Measurements from ENCODE around the gene ZNF865.

The ZNF865 gene

DNA sequence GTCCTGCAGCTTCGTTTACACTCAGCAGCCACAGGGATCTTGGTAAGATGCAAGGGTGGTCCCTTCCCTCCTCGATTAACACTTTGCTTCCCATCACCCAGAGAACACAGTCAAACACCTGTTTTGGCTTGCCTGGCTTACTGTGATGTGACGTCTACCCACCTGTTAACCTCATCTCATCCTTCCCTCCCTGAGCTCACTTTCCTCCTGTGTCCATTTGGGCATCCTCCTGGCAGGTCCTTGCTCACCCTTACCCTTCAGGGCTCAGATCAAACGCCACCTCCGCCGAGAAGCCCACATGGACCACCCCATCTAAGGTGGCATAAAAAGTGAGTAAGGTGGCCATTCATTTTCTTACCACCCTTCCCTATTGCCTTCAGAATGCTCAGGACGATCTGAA, 15.3 kb upstream of the ZNF865 start:
- Histone ChIP-seq H3K36me3 (ENCODE audit: low read length) (no peaks in the 10 kb centered on the region), H3F3A (ENCODE audit: insufficient read depth) (no peaks in the 10 kb centered on the region), H3K9ac (ENCODE audit: low read length) (no peak overlapping the region), H3K9me3 (ENCODE audit: insufficient read depth, low read length) (no peaks in the 10 kb centered on the region), H3K9me2 (replicated peaks; ENCODE audit: insufficient read depth, low read length) (no peaks in the 10 kb centered on the region), H2AFZ (ENCODE audit: low read depth, low read length, severe bottlenecking) (no peak overlapping the region), H3K27me3 (ENCODE audit: low read length) (no peaks in the 10 kb centered on the region), H3K4me3 (ENCODE audit: insufficient read depth, low read length, poor library complexity, severe bottlenecking) (no peak overlapping the region), H3K79me2 (ENCODE audit: insufficient read depth, low read length) (no peaks in the 10 kb centered on the region), H3K27ac (ENCODE audit: low read depth, low read length) (no peak overlapping the region), H4K20me1 (ENCODE audit: low read depth, low read length) (no peaks in the 10 kb centered on the region), H3K4me2 (ENCODE audit: low read depth, low read length, poor library complexity, severe bottlenecking) (no peak overlapping the region)
- no peak for TF ChIP-seq EZH2phosphoT487 (conservative IDR thresholded peaks at IDR 0.05; ENCODE audit: low read length)
- TF ChIP-seq, protein P1, sequence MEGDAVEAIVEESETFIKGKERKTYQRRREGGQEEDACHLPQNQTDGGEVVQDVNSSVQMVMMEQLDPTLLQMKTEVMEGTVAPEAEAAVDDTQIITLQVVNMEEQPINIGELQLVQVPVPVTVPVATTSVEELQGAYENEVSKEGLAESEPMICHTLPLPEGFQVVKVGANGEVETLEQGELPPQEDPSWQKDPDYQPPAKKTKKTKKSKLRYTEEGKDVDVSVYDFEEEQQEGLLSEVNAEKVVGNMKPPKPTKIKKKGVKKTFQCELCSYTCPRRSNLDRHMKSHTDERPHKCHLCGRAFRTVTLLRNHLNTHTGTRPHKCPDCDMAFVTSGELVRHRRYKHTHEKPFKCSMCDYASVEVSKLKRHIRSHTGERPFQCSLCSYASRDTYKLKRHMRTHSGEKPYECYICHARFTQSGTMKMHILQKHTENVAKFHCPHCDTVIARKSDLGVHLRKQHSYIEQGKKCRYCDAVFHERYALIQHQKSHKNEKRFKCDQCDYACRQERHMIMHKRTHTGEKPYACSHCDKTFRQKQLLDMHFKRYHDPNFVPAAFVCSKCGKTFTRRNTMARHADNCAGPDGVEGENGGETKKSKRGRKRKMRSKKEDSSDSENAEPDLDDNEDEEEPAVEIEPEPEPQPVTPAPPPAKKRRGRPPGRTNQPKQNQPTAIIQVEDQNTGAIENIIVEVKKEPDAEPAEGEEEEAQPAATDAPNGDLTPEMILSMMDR (IDR thresholded peaks at IDR 0.05; ENCODE audit: insufficient read depth, low read length, poor library complexity, severe bottlenecking), result no peak

DNA sequence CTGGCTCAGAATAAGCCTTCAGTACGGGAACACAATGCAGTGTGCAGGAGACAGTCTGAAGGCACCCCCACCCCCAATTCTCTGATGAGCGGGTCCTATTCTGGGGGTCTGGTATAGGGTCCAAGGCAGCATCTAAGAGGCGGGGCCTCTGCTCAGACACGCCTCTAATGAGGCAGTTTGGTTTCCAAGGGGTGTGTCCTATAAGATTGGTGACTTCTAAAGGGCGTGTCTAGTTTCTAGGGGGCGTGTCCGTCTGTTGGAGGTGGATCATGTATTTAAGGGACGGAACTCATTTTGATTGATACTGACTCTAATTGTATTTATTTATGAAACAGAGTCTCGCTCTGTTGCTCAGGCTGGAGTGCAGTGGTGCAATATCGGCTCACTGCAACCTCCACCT, 14.8 kb upstream of the ZNF865 start:
- H3K4me2 ChIP-seq (ENCODE audit: low read depth, low read length, poor library complexity, severe bottlenecking), result no peak overlapping the region
- no peaks in the 10 kb centered on the region for H3K27me3 ChIP-seq (ENCODE audit: low read length)
- H3K79me2 ChIP-seq (ENCODE audit: insufficient read depth, low read length), result no peaks in the 10 kb centered on the region
- no peaks in the 10 kb centered on the region for H3K9me2 ChIP-seq (replicated peaks; ENCODE audit: insufficient read depth, low read length)
- TF ChIP-seq EZH2phosphoT487 (conservative IDR thresholded peaks at IDR 0.05; ENCODE audit: low read length), result no peak
- TF ChIP-seq, protein P1 (IDR thresholded peaks at IDR 0.05; ENCODE audit: insufficient read depth, low read length, poor library complexity, severe bottlenecking), result no peak
- H3K4me3 ChIP-seq (ENCODE audit: insufficient read depth, low read length, poor library complexity, severe bottlenecking), result no peak overlapping the region
- no peaks in the 10 kb centered on the region for H4K20me1 ChIP-seq (ENCODE audit: low read depth, low read length)
- H3F3A ChIP-seq (ENCODE audit: insufficient read depth), result no peaks in the 10 kb centered on the region
- H3K9ac ChIP-seq (ENCODE audit: low read length), result no peak overlapping the region
- H3K27ac ChIP-seq (ENCODE audit: low read depth, low read length), result no peak overlapping the region
- no peaks in the 10 kb centered on the region for H3K36me3 ChIP-seq (ENCODE audit: low read length)
- no peaks in the 10 kb centered on the region for H3K9me3 ChIP-seq (ENCODE audit: insufficient read depth, low read length)
- no peak overlapping the region for H2AFZ ChIP-seq (ENCODE audit: low read depth, low read length, severe bottlenecking)

DNA sequence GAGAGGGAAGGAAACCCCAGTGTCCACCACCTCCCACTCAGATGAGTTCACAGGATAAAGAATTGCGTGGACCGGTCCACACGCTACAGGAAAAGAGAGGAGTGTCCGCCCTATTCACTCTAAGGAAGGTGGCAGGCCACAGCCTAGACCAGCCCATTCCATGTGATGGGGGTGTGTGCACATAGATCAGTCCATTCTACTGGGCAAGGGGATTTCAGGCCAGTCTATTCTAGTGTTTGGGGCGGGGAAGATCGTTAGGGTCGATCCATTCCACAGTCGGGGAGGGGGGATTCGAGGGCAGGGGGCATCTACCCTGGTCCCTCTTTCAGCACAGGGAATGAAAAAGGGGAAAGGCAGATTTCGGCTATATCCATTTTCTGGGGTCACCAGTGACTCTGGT, 13.9 kb upstream of the ZNF865 start:
- Histone ChIP-seq H3K4me3 (ENCODE audit: insufficient read depth, low read length, poor library complexity, severe bottlenecking) (no peak overlapping the region), H3K4me2 (ENCODE audit: low read depth, low read length, poor library complexity, severe bottlenecking) (no peak overlapping the region), H3K9ac (ENCODE audit: low read length) (no peak overlapping the region), H3K9me3 (ENCODE audit: insufficient read depth, low read length) (no peaks in the 10 kb centered on the region), H3K27ac (ENCODE audit: low read depth, low read length) (no peak overlapping the region), H3K36me3 (ENCODE audit: low read length) (no peaks in the 10 kb centered on the region), H3K79me2 (ENCODE audit: insufficient read depth, low read length) (no peaks in the 10 kb centered on the region), H3K9me2 (replicated peaks; ENCODE audit: insufficient read depth, low read length) (no peaks in the 10 kb centered on the region), H3K27me3 (ENCODE audit: low read length) (no peaks in the 10 kb centered on the region), H4K20me1 (ENCODE audit: low read depth, low read length) (no peaks in the 10 kb centered on the region), H2AFZ (ENCODE audit: low read depth, low read length, severe bottlenecking) (no peak overlapping the region), H3F3A (ENCODE audit: insufficient read depth) (no peaks in the 10 kb centered on the region)
- TF ChIP-seq EZH2phosphoT487 (conservative IDR thresholded peaks at IDR 0.05; ENCODE audit: low read length), result no peak
- TF ChIP-seq, protein P1 (IDR thresholded peaks at IDR 0.05; ENCODE audit: insufficient read depth, low read length, poor library complexity, severe bottlenecking), result no peak

All from SU-DHL-6 (cell line).